ENCODE data around the gene C15orf62. TPM values are rescaled to one million over a fixed set of nuclear protein-coding genes. Genes with fewer than 3 reads are reported as not detected.

Gene C15orf62
- polyA plus RNA-seq, 1 of the 3 experiments (the other 2 are of a cell fraction) = not detected

GRCh38 chr15:40739854-40740253, 29.9 kb upstream of the C15orf62 start:
- Histone ChIP-seq H4K20me1 (ENCODE audit: insufficient read depth) (no peaks in the 10 kb centered on the region), H3K4me2 (no peak overlapping the region), H3K9me3 (no peaks in the 10 kb centered on the region), H2AFZ (ENCODE audit: low read depth) (no peak overlapping the region), H3K27ac (ENCODE audit: low read depth in 2 of 2, low read length in 1 of 2) (no peak overlapping the region), H3K9ac (no peak overlapping the region), H3K9me2 (no peaks in the 10 kb centered on the region), H3F3A (replicated peaks; ENCODE audit: insufficient read depth) (no peaks in the 10 kb centered on the region), H3K79me2 (ENCODE audit: insufficient read depth) (no peaks in the 10 kb centered on the region), H3K36me3 (replicated peaks in 1 of 2; ENCODE audit: control insufficient read depth in 1 of 2, insufficient read depth in 2 of 2, low read length in 1 of 2) (peaks cover 51 to 64% of the 10 kb centered on the region in 2 experiments), H3K27me3 (ENCODE audit: insufficient read depth) (no peaks in the 10 kb centered on the region), H3K4me1 (ENCODE audit: control insufficient read depth in 1 of 2, insufficient read depth in 2 of 2, low read depth in 1 of 2, low read length in 1 of 2) (no peaks in the 10 kb centered on the region; a peak in 1 of 4 replicates), H3K4me3 (ENCODE audit: low read depth in 2 of 2, low read length in 1 of 2) (no peak overlapping the region)
- TF ChIP-seq CTCF (IDR thresholded peaks at IDR 0.05) (peak; percentile 13; the same call in 1 of the 2 replicates), NFIC (IDR thresholded peaks at IDR 0.05; ENCODE audit: borderline replicate concordance) (no peak), SIN3A (IDR thresholded peaks at IDR 0.05; ENCODE audit: borderline replicate concordance, low read depth, low read length) (no peak)
- ChIA-PET CTCF (interaction anchor here (0.6 to 20.8 kb wide), 7 partner anchors 10 to 91 kb away, joined by 3 to 555 read pairs (median 3); partner anchors contain the start of genes C15orf62 and GCHFR), POLR2A (no interaction called here)
- 95% methylated on average over 2 of the region's 2 CpGs for WGBS (ENCODE audit: low lambda C conversion rate)
- DNase-seq = no peak

GRCh38 chr15:40743485-40743901, 26.3 kb upstream of the C15orf62 start:
- H3F3A ChIP-seq (replicated peaks; ENCODE audit: insufficient read depth) = peaks cover 6% of the 10 kb centered on the region
- no peaks in the 10 kb centered on the region for H4K20me1 ChIP-seq (ENCODE audit: insufficient read depth)
- no peak overlapping the region for H3K4me2 ChIP-seq
- DNase-seq = no peak
- TF ChIP-seq PBX3 (IDR thresholded peaks at IDR 0.05) (no peak), ZBTB33 (IDR thresholded peaks at IDR 0.05; ENCODE audit: borderline replicate concordance, low read depth) (no peak), ELF1 (IDR thresholded peaks at IDR 0.05) (no peak), GABPA (IDR thresholded peaks at IDR 0.05; ENCODE audit: low read depth) (no peak), MXI1 (IDR thresholded peaks at IDR 0.05; ENCODE audit: low read depth, low read length) (no peak), RXRA (IDR thresholded peaks at IDR 0.05; ENCODE audit: borderline replicate concordance, low read depth) (no peak), EZH2phosphoT487 (IDR thresholded peaks at IDR 0.05; ENCODE audit: borderline replicate concordance, low read depth) (no peak)
- ChIA-PET POLR2A (no interaction called here), CTCF (interaction anchor here (1.0 to 20.8 kb wide), 3 partner anchors 12 to 151 kb away, joined by 4 to 555 read pairs (median 4); partner anchors contain the start of genes C15orf62, GCHFR and VPS18)
- H3K4me1 ChIP-seq (ENCODE audit: control insufficient read depth in 1 of 2, insufficient read depth in 2 of 2, low read depth in 1 of 2, low read length in 1 of 2) = peaks cover 0 to 4% of the 10 kb centered on the region in 2 experiments; a peak in 1 of 4 replicates
- no peaks in the 10 kb centered on the region for H3K27me3 ChIP-seq (ENCODE audit: insufficient read depth)
- peaks cover 28 to 40% of the 10 kb centered on the region in 2 experiments for H3K36me3 ChIP-seq (replicated peaks in 1 of 2; ENCODE audit: control insufficient read depth in 1 of 2, insufficient read depth in 2 of 2, low read length in 1 of 2)
- no peak overlapping the region for H3K4me3 ChIP-seq (ENCODE audit: low read depth in 2 of 2, low read length in 1 of 2)
- no peak overlapping the region for H2AFZ ChIP-seq (ENCODE audit: low read depth)
- no peaks in the 10 kb centered on the region for H3K9me3 ChIP-seq
- H3K79me2 ChIP-seq (ENCODE audit: insufficient read depth) = no peaks in the 10 kb centered on the region
- no peak overlapping the region for H3K9ac ChIP-seq
- no peaks in the 10 kb centered on the region for H3K9me2 ChIP-seq
- H3K27ac ChIP-seq (ENCODE audit: low read depth in 2 of 2, low read length in 1 of 2) = no peak overlapping the region
- 87% methylated on average over 2 of the region's 2 CpGs for WGBS (ENCODE audit: low lambda C conversion rate)

All from SK-N-SH (cell line).